Measurements from ENCODE around the gene MYH15. TPM values are rescaled to one million over a fixed set of nuclear protein-coding genes. Genes with fewer than 3 reads are reported as not detected.

MYH15 gene
- total RNA-seq, 1 donor from 2014 or later = 0.05 TPM

DNA sequence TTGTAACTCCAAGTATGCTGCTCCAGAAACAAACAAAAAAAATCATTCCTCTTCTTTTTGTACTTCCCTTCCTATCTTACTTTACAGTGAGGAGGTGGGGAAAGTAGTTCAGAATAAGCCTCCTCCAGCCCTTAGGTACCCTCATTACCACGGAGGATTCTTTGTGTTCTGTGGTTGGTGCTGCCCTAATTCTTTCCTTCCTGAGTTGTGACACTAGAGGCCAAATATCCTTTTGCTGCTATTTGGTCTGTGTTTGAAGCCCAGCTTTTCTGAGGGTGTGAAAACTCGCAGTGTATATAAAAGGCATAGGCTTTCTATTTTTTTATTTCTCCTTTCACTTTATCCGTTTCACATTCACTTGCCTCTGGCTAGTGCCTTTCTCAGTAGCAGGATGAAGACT, 115.8 kb downstream of the MYH15 start:
- DNase-seq (ENCODE audit: extremely low spot score, unreplicated experiment) = no peak
- H3K27ac Mint-ChIP-seq (ENCODE audit: unreplicated experiment) = no peak overlapping the region
- no peak overlapping the region for H3K4me3 Mint-ChIP-seq (ENCODE audit: unreplicated experiment)
- TF ChIP-seq, protein P1, sequence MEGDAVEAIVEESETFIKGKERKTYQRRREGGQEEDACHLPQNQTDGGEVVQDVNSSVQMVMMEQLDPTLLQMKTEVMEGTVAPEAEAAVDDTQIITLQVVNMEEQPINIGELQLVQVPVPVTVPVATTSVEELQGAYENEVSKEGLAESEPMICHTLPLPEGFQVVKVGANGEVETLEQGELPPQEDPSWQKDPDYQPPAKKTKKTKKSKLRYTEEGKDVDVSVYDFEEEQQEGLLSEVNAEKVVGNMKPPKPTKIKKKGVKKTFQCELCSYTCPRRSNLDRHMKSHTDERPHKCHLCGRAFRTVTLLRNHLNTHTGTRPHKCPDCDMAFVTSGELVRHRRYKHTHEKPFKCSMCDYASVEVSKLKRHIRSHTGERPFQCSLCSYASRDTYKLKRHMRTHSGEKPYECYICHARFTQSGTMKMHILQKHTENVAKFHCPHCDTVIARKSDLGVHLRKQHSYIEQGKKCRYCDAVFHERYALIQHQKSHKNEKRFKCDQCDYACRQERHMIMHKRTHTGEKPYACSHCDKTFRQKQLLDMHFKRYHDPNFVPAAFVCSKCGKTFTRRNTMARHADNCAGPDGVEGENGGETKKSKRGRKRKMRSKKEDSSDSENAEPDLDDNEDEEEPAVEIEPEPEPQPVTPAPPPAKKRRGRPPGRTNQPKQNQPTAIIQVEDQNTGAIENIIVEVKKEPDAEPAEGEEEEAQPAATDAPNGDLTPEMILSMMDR (IDR thresholded peaks at IDR 0.05) = no peak
- peaks cover 17% of the 10 kb centered on the region for H3K27me3 Mint-ChIP-seq (ENCODE audit: unreplicated experiment)
- H3K9me3 Mint-ChIP-seq (ENCODE audit: unreplicated experiment) = peaks cover 1% of the 10 kb centered on the region
- H3K36me3 Mint-ChIP-seq (ENCODE audit: unreplicated experiment) = no peaks in the 10 kb centered on the region
- H3K4me1 Mint-ChIP-seq (ENCODE audit: unreplicated experiment) = no peaks in the 10 kb centered on the region

DNA sequence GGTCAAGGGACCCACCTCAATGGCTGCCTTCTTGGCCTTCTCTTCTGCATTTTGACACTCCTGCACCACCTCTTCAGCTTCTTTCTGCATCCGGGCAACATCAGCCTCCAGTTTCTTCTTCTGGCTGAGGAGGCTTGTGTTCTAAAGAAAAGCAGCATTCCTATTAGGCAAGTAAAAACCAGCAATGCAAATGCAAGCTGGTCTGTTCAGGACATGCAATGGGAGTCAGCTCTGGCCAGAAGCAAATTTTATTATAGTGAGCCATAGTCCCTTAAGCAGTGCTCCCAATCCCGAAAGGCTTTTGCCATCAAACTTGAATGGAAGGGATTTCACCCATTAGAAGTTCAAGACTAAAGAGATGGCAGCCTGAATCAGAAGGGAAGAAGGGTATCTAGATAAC, 116.4 kb downstream of the MYH15 start:
- Mint-ChIP-seq H3K27me3 (ENCODE audit: unreplicated experiment) (peaks cover 17% of the 10 kb centered on the region), H3K36me3 (ENCODE audit: unreplicated experiment) (no peaks in the 10 kb centered on the region), H3K4me3 (ENCODE audit: unreplicated experiment) (no peak overlapping the region), H3K9me3 (ENCODE audit: unreplicated experiment) (no peaks in the 10 kb centered on the region), H3K4me1 (ENCODE audit: unreplicated experiment) (no peaks in the 10 kb centered on the region), H3K27ac (ENCODE audit: unreplicated experiment) (no peak overlapping the region)
- no peak for DNase-seq (ENCODE audit: extremely low spot score, unreplicated experiment)
- TF ChIP-seq, protein P1 (IDR thresholded peaks at IDR 0.05) = no peak

DNA sequence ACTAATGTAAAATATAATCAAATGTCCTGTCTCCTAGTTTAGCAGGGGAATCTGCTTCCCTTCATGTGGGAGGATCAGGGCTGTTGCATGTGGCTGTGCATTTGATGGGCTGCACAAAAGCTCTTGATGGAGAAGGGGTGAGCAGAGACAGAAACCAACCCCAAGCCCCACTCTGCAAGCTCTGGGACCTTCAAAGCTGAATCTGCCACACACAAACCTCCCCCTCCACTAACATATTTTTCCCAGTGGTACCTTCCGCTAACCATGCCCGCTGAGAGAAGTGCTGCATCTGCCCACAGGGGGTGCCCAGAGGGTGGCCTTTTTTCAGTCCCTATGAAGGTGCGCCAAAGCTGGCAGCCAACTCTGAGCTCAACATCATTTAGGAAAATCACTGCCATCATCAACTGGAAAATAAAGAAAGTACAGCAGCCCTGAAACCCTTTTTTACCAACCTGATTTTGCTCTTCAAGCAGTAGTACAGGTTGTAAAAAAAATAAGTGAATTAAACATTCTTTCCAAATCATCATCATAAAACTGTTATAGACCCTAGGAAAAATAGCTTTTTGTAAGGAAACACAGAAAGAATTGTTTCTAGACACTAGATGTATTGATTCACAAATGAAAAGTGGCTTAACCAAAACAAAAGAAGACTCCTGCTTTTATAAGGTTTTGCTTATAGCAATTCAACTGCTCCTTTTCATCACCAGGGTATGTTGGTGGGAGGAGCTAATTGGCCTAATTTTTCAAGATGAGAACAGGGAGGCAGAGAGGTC, 117.1 kb downstream of the MYH15 start:
- no peak overlapping the region for H3K27ac Mint-ChIP-seq (ENCODE audit: unreplicated experiment)
- H3K9me3 Mint-ChIP-seq (ENCODE audit: unreplicated experiment) = no peaks in the 10 kb centered on the region
- no peaks in the 10 kb centered on the region for H3K4me1 Mint-ChIP-seq (ENCODE audit: unreplicated experiment)
- no peaks in the 10 kb centered on the region for H3K36me3 Mint-ChIP-seq (ENCODE audit: unreplicated experiment)
- DNase-seq (ENCODE audit: extremely low spot score, unreplicated experiment) = no peak
- H3K4me3 Mint-ChIP-seq (ENCODE audit: unreplicated experiment) = no peak overlapping the region
- TF ChIP-seq, protein P1 (IDR thresholded peaks at IDR 0.05) = no peak
- H3K27me3 Mint-ChIP-seq (ENCODE audit: unreplicated experiment) = peaks cover 17% of the 10 kb centered on the region

DNA sequence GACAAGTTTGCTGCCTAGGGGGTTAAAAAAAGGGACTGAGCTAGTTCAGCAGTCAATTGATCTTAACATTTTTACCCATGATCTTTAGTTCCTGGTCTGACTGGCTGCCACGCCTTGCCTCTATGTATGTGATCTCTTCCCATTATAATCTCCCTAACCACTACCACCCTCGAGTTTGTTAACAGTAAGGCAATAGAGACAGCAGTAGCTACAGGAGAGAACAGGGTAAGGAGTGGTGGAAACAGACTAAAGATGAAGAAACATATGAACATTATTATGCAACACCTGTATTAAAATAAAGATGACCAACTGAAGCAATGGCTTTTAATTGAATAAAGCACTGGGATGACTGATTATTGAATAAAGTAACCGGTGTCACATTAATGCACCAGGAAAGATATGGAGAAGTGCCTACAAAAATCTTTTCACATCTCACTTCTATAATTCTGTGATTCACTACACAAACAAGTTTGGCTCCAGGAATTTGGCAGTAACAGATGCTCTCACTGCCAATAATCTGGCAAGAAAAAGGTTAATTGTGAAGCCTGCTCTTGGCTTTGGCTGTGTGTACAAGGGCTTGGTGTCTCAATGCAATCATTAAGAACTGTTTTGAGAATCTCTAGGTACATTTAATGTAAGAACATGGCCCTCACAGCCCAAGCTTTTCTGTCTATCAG, 118.3 kb downstream of the MYH15 start:
- H3K27me3 Mint-ChIP-seq (ENCODE audit: unreplicated experiment) = peaks cover 14% of the 10 kb centered on the region
- DNase-seq (ENCODE audit: extremely low spot score, unreplicated experiment) = no peak
- H3K36me3 Mint-ChIP-seq (ENCODE audit: unreplicated experiment) = no peaks in the 10 kb centered on the region
- no peak overlapping the region for H3K27ac Mint-ChIP-seq (ENCODE audit: unreplicated experiment)
- no peaks in the 10 kb centered on the region for H3K9me3 Mint-ChIP-seq (ENCODE audit: unreplicated experiment)
- H3K4me3 Mint-ChIP-seq (ENCODE audit: unreplicated experiment) = no peak overlapping the region
- TF ChIP-seq, protein P1 (IDR thresholded peaks at IDR 0.05) = no peak
- H3K4me1 Mint-ChIP-seq (ENCODE audit: unreplicated experiment) = no peaks in the 10 kb centered on the region

DNA sequence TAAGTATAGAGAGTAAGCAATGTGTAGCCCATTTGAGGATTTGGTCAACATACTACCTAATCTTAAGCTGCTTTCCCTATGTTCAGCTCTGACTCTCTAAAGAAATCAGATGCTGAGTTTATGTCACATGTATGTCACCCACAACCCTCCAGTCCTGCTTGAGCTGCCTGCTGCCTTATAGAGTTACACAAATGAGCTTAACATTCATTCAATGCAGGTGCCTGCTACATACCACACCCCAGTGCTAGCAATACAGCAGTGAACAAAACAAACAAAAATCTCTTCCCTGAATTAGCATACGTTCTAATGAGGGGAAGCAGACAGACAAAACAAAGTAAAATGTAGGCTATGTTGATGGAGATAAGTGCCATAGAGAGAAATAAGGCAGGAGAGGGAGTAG, 121.0 kb downstream of the MYH15 start:
- Mint-ChIP-seq H3K4me1 (ENCODE audit: unreplicated experiment) (no peaks in the 10 kb centered on the region), H3K9me3 (ENCODE audit: unreplicated experiment) (no peaks in the 10 kb centered on the region), H3K4me3 (ENCODE audit: unreplicated experiment) (no peak overlapping the region), H3K36me3 (ENCODE audit: unreplicated experiment) (no peaks in the 10 kb centered on the region), H3K27ac (ENCODE audit: unreplicated experiment) (no peak overlapping the region), H3K27me3 (ENCODE audit: unreplicated experiment) (peaks cover 16% of the 10 kb centered on the region)
- DNase-seq (ENCODE audit: extremely low spot score, unreplicated experiment) = no peak
- TF ChIP-seq, protein P1 (IDR thresholded peaks at IDR 0.05) = no peak

All from osteocyte (in vitro differentiated cells).